Measurements from ENCODE around the gene PTPN4. TPM values are rescaled to one million over a fixed set of nuclear protein-coding genes. Genes with fewer than 3 reads are reported as not detected.

The PTPN4 gene
- total RNA-seq, 1 experiment from 2014 or later = 80.5 TPM

DNA sequence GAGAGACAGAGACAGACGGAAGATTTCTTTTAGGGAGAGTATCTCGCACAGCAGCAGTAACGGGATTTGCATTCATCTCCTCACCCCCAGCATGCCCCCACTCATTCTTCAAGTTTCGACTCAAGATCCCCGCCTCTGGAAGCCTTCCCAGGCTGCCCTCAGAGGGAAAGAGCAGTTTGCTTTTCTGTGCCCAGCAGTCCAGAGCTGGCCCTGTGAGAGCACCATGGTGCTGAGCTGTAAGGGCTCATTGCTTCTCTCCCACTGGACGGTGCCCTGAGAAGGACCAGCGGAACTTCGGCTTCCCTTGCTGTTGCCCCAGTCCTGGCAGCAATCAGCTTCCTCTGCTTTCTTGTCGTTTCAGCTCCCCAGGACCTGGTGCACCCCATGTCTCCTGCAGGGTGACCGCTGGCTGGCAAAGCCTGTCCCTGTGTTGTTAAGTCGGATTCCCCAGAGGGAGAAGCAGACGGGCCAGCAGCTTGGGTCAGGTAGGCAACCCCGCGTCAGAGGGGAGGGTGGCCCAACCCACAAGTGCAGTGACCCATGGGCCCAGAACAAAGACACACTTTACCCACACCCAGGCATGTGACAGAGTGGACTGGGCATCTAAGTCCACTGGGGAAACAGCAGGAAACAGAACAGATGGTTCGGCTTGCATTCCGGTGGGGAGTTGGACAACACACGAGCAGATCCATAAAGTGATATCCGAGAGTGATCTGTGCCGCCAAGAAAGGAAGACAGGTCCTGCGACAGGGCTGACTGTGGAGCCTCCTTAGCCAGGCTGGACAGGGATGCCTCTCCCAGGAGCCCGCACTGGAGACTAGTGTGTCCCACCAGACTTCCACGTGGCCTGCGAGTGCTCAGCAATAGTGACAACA is 44.1 kb upstream of the PTPN4 start:
- Histone ChIP-seq H2BK15ac (ENCODE audit: low read depth, low read length) (no peak overlapping the region), H2BK20ac (ENCODE audit: low read depth, low read length, poor library complexity, severe bottlenecking) (no peak overlapping the region), H3K79me2 (ENCODE audit: insufficient read depth, low read length) (no peaks in the 10 kb centered on the region), H3K4me2 (ENCODE audit: insufficient read depth, insufficient read length, low read length) (no peak overlapping the region), H4K8ac (replicated peaks; ENCODE audit: insufficient read length, low read depth, low read length) (no peak overlapping the region), H2AK5ac (ENCODE audit: insufficient read length, low read length) (no peak overlapping the region), H3T11ph (ENCODE audit: low read length) (no peak overlapping the region), H3K27me3 (ENCODE audit: insufficient read depth, low read length) (no peaks in the 10 kb centered on the region), H2BK5ac (ENCODE audit: insufficient read length, low read length) (no peak overlapping the region), H2BK120ac (ENCODE audit: low read depth, low read length, poor library complexity, severe bottlenecking) (no peak overlapping the region), H3K14ac (ENCODE audit: insufficient read depth, low read length) (no peak overlapping the region), H4K20me1 (ENCODE audit: control insufficient read depth, insufficient read depth, insufficient read length) (no peaks in the 10 kb centered on the region), H3K27ac (ENCODE audit: insufficient read length, low read depth, low read length) (no peak overlapping the region), H3K18ac (ENCODE audit: insufficient read length, low read depth, low read length) (no peak overlapping the region), H3K56ac (ENCODE audit: insufficient read length, low read depth, low read length) (no peak overlapping the region), H4K5ac (ENCODE audit: insufficient read length, low read depth, low read length) (no peak overlapping the region), H3K9me3 (ENCODE audit: control insufficient read depth, low read depth, low read length) (no peaks in the 10 kb centered on the region), H2AFZ (ENCODE audit: low read length) (no peak overlapping the region), H3K9ac (ENCODE audit: extremely low read depth, insufficient read length, low read length) (no peak overlapping the region), H3K23ac (ENCODE audit: insufficient read length, low read depth, low read length) (no peak overlapping the region), H2BK12ac (ENCODE audit: insufficient read length, low read depth, low read length) (no peak overlapping the region), H3K23me2 (ENCODE audit: insufficient read length, low read depth, low read length, poor library complexity, severe bottlenecking) (no peaks in the 10 kb centered on the region), H4K91ac (ENCODE audit: insufficient read length, low read depth, low read length) (no peak overlapping the region), H3K4ac (ENCODE audit: low read depth, low read length) (no peak overlapping the region), H3K4me1 (ENCODE audit: insufficient read depth, low read length) (no peaks in the 10 kb centered on the region), H3K79me1 (ENCODE audit: insufficient read depth, low read depth, low read length, poor library complexity, severe bottlenecking) (no peaks in the 10 kb centered on the region)
- Mint-ChIP-seq H3K9me3 (no peaks in the 10 kb centered on the region), H3K4me3 (no peak overlapping the region), H3K27ac (no peak overlapping the region; a peak in 1 of 7 replicates), H3K4me1 (peaks cover 7 to 12% of the 10 kb centered on the region in 2 experiments), H3K36me3 (ENCODE audit: insufficient read depth in 1 of 3, low read depth in 3 of 3) (no peaks in the 10 kb centered on the region; a peak in 1 of 7 replicates), H3K27me3 (ENCODE audit: low read depth) (peaks cover 3% of the 10 kb centered on the region)
- DNase-seq = no peak
- WGBS (ENCODE audit: extremely low coverage, insufficient read length, low lambda C conversion rate) = no CpG with 5 or more reads among the region's 23 CpGs
- TF ChIP-seq CTCF (conservative IDR thresholded peaks at IDR 0.05) = no peak
